Mesendoderm (in vitro differentiated cells): ENCODE results near the gene SREBF1.

ENCODE experiments used
- DNase-seq: peaks from one replicate; pipeline ENCODE4 v3.0.0; 2013
- H2AK5ac ChIP-seq: 2 replicates; pipeline ENCODE4 v1.6.1; 2013; ENCODE audit warnings: low read length, inconsistent platforms
- H2BK120ac ChIP-seq: 2 replicates; pipeline ENCODE4 v1.6.1; 2013; ENCODE audit warnings: low read depth, mild to moderate bottlenecking, low read length, moderate library complexity, mixed read lengths
- H2BK15ac ChIP-seq: replicated peaks from 2 replicates; pipeline ENCODE4 v1.6.1; 2013; ENCODE audit warnings: low read depth, mild to moderate bottlenecking, moderate library complexity
- H2BK5ac ChIP-seq: 2 replicates; pipeline ENCODE4 v1.6.1; 2013; ENCODE audit warnings: low read length, inconsistent platforms
- H3K18ac ChIP-seq: 2 replicates; pipeline ENCODE4 v1.6.1; 2013; ENCODE audit warnings: mild to moderate bottlenecking, low read length, mixed read lengths
- H3K23ac ChIP-seq: one replicate; pipeline ENCODE4 v1.6.1; 2013; ENCODE audit warnings: low read length
- H3K27ac ChIP-seq: 2 replicates; pipeline ENCODE4 v1.5.1; 2013; ENCODE audit warnings: low read depth, mild to moderate bottlenecking, inconsistent platforms, low read length, moderate library complexity
- H3K27me3 ChIP-seq: 2 replicates; pipeline ENCODE4 v1.6.1; 2013; ENCODE audit warnings: low read length, control low read depth, mild to moderate bottlenecking, inconsistent platforms; ENCODE audit not compliant: insufficient read depth, poor library complexity
- H3K36me3 ChIP-seq: 2 replicates; pipeline ENCODE4 v1.6.1; 2013; ENCODE audit warnings: low read length, inconsistent platforms; ENCODE audit not compliant: control insufficient read depth, insufficient read depth
- H3K4ac ChIP-seq: one replicate; pipeline ENCODE4 v1.6.1; 2013; ENCODE audit warnings: low read depth, mild to moderate bottlenecking, low read length, moderate library complexity
- H3K4me1 ChIP-seq: 2 replicates; pipeline ENCODE4 v1.6.1; 2013; ENCODE audit warnings: low read depth, low read length, inconsistent platforms; ENCODE audit not compliant: control insufficient read depth
- H3K4me2 ChIP-seq: 2 replicates; pipeline ENCODE4 v1.6.1; 2013; ENCODE audit warnings: low read length
- H3K4me3 ChIP-seq: 2 replicates; pipeline ENCODE4 v1.5.1; 2013; ENCODE audit warnings: mild to moderate bottlenecking, low read length
- H3K56ac ChIP-seq: one replicate; pipeline ENCODE4 v1.6.1; 2013; ENCODE audit warnings: low read length
- H3K79me1 ChIP-seq: 2 replicates; pipeline ENCODE4 v1.6.1; 2013; ENCODE audit warnings: low read length, inconsistent platforms
- H3K79me2 ChIP-seq: 2 replicates; pipeline ENCODE4 v1.6.1; 2013; ENCODE audit warnings: mild to moderate bottlenecking, low read length; ENCODE audit not compliant: control insufficient read depth, insufficient read depth
- H3K9ac ChIP-seq: 2 replicates; pipeline ENCODE4 v1.6.1; 2013; ENCODE audit warnings: low read length, inconsistent platforms
- H4K5ac ChIP-seq: one replicate; pipeline ENCODE4 v1.6.1; 2013; ENCODE audit warnings: low read length
- H4K8ac ChIP-seq: one replicate; pipeline ENCODE4 v1.6.1; 2013; ENCODE audit warnings: low read depth, mild to moderate bottlenecking, control low read depth, low read length, moderate library complexity
- WGBS: extraction: QIAGEN DNeasy Blood & Tissue Kit; methylation state at CpG from one replicate; pipeline ENCODE4 v1.1.7; 2013; ENCODE audit warnings: low lambda C conversion rate, missing lambda C conversion rate; ENCODE audit not compliant: insufficient coverage; ENCODE audit errors: extremely low coverage; 5-methylcytosine and 5-hydroxymethylcytosine counted together

Gene SREBF1

DNA sequence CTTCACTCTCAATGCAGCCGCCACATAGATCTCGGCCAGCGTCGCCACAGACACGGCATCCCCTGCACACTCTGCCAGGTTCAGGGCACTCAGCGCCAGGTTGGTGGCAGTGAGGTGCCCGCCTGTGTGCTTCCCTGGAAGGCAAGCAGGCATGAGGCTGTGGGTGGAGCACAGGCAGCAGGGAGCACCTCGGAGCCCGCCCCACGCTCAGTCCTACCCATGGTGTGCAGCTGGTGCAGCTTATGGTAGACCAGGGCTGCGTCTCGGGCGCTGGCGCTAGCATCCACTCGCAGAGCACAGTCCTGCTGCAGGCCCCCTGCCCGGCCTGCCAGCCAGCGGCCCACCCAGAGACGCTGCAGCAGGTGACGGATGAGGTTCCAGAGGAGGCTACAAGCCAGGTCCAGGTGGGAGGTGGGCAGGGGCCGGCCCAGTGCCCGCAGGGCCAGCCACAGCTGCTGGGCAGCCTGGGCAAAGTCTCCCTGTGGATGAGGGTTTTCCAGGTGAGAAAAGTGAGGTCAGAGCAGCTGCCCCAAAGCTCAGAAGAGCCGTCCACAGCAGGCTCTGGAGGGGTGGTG is 20.5 kb downstream of the SREBF1 start:
- H4K5ac ChIP-seq = no peak overlapping the region
- no peak overlapping the region for H2BK5ac ChIP-seq
- no peak for DNase-seq
- H3K27me3 ChIP-seq = no peaks in the 10 kb centered on the region
- H3K4ac ChIP-seq = no peak overlapping the region
- H2BK15ac ChIP-seq = no peak overlapping the region
- H4K8ac ChIP-seq = no peak overlapping the region
- no CpG with 5 or more reads among the region's 22 CpGs for WGBS
- peaks cover 5% of the 10 kb centered on the region for H3K4me1 ChIP-seq
- H2AK5ac ChIP-seq = no peak overlapping the region
- H3K56ac ChIP-seq = no peak overlapping the region
- no peak overlapping the region for H3K18ac ChIP-seq
- H3K79me2 ChIP-seq = peaks cover 4% of the 10 kb centered on the region
- peaks cover 14% of the 10 kb centered on the region for H3K36me3 ChIP-seq
- H3K4me3 ChIP-seq = no peak overlapping the region
- H2BK120ac ChIP-seq = no peak overlapping the region
- no peak overlapping the region for H3K27ac ChIP-seq
- H3K4me2 ChIP-seq = no peak overlapping the region
- no peak overlapping the region for H3K23ac ChIP-seq
- H3K79me1 ChIP-seq = peaks cover 7% of the 10 kb centered on the region
- no peak overlapping the region for H3K9ac ChIP-seq

DNA sequence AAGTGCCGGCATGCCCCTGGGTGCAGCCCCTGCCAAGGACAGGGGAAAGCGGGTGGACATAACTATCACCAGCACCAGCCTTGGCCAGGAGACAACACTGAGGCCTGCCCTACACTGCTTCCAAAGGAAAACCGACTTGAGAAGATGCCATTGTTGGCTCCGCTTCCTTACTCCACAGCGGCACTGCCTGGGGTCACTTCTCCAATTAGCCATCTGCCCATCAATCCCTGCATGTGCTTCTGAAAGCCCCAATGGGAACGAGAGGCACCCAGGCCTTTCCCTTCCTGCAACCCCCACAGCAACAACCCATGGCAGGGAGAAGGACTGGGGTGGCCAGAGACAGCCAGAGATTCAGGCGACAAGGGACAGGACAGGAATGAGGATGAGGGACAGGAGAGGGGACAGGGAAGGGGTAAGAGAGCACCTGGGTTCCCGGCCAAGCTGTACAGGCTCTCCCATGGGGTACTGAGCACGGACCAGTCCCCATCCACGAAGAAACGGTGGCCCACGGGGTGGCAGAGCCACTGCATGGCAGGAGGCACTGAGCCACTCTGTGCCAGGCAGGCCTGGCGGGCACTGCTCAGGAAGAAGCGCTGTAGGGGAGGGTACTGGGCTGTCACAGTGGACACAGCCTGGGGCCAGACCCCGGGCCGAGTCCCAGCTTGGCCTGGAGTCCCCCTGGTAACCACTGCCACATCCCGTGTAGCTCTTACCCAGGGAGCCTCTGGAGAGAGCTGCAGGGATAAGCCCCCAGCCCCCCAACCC is 21.2 kb downstream of the SREBF1 start:
- H3K36me3 ChIP-seq = peaks cover 14% of the 10 kb centered on the region
- no peak overlapping the region for H3K4me3 ChIP-seq
- H2AK5ac ChIP-seq = no peak overlapping the region
- H2BK15ac ChIP-seq = no peak overlapping the region
- no peak overlapping the region for H2BK120ac ChIP-seq
- H3K56ac ChIP-seq = no peak overlapping the region
- no peak overlapping the region for H4K5ac ChIP-seq
- no peak overlapping the region for H4K8ac ChIP-seq
- H3K23ac ChIP-seq = no peak overlapping the region
- H2BK5ac ChIP-seq = no peak overlapping the region
- H3K27ac ChIP-seq = no peak overlapping the region
- DNase-seq = no peak
- WGBS = no CpG with 5 or more reads among the region's 17 CpGs
- peaks cover 5% of the 10 kb centered on the region for H3K79me1 ChIP-seq
- H3K9ac ChIP-seq = no peak overlapping the region
- H3K4me1 ChIP-seq = peaks cover 7% of the 10 kb centered on the region
- no peaks in the 10 kb centered on the region for H3K27me3 ChIP-seq
- H3K18ac ChIP-seq = no peak overlapping the region
- peaks cover 2% of the 10 kb centered on the region for H3K79me2 ChIP-seq
- no peak overlapping the region for H3K4ac ChIP-seq
- no peak overlapping the region for H3K4me2 ChIP-seq

DNA sequence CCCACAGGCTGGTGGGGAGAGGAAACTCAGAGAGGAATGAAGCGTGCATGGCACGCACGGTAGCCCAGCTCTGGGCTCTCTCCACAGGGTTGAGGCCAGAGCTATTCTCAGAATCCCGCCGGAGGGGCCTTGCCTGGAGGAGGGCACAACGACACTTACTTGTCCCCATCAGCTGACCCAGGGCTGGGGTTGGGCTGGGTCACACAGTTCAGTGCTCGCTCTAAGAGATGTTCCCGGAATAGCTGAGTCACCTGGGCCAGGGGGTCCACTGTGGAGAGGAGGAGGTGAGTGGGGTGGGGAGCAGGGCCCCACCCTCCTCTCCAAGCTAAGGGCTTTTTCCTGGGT is 21.8 kb downstream of the SREBF1 start:
- WGBS = no CpG with 5 or more reads among the region's 8 CpGs
- H3K9ac ChIP-seq = no peak overlapping the region
- no peak overlapping the region for H2BK5ac ChIP-seq
- no peaks in the 10 kb centered on the region for H3K79me2 ChIP-seq
- no peak overlapping the region for H2AK5ac ChIP-seq
- H3K27ac ChIP-seq = no peak overlapping the region
- peaks cover 2% of the 10 kb centered on the region for H3K79me1 ChIP-seq
- no peak overlapping the region for H4K8ac ChIP-seq
- H3K36me3 ChIP-seq = peaks cover 14% of the 10 kb centered on the region
- H4K5ac ChIP-seq = no peak overlapping the region
- H2BK120ac ChIP-seq = no peak overlapping the region
- no peak overlapping the region for H3K56ac ChIP-seq
- H3K27me3 ChIP-seq = no peaks in the 10 kb centered on the region
- no peak overlapping the region for H2BK15ac ChIP-seq
- H3K4me3 ChIP-seq = no peak overlapping the region
- H3K4me1 ChIP-seq = peaks cover 7% of the 10 kb centered on the region
- H3K4me2 ChIP-seq = no peak overlapping the region
- H3K23ac ChIP-seq = no peak overlapping the region
- no peak overlapping the region for H3K4ac ChIP-seq
- H3K18ac ChIP-seq = no peak overlapping the region
- DNase-seq = no peak

DNA sequence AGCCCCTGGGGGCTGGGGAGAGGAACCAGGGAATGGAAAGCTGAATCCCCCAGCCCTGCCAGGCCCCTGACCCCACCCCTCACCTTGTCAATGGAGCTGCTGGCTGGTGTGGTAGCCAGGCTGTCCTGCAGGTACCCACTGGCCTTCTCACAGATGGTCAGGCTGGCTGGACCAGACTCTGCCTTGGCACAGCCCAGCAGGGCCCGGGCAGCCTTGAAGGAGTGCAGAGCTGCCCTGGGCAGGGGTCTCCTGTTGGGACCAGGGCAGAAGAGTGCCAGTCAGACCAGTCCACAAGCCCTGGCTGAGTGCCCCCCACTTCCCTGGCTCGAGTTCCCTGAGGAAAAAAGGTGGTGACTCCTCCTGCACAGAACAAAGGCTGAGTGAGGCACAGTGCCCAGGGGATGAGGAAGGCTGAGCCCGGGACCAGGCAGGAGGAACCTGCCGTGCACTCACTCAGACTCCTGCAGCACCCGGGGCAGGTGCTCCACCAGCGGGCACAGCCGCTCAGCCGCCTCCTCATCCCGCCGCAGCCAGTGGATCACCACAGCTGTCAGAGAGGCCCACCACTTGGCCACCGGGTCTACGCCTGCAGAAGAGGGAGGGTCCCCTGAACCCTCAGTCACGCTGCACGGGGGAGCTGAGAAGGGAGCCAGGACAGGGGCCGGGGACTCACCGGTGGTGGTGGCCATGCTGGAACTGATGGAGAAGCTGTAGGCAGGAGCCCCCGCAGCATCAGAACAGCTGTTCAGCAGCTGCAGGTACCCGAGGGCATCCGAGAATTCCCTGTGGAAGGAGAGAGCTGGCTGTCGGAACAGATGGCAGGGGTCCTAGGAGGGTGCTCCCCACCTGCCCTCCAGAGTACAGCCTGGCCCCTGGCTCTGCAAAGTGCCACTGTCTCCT is 22.4 kb downstream of the SREBF1 start:
- no peaks in the 10 kb centered on the region for H3K79me2 ChIP-seq
- peaks cover 2% of the 10 kb centered on the region for H3K79me1 ChIP-seq
- H3K18ac ChIP-seq = no peak overlapping the region
- no peak overlapping the region for H3K56ac ChIP-seq
- no peak overlapping the region for H2AK5ac ChIP-seq
- no peak overlapping the region for H3K23ac ChIP-seq
- peaks cover 7% of the 10 kb centered on the region for H3K4me1 ChIP-seq
- H2BK5ac ChIP-seq = no peak overlapping the region
- H3K4ac ChIP-seq = no peak overlapping the region
- WGBS = no CpG with 5 or more reads among the region's 20 CpGs
- H2BK120ac ChIP-seq = no peak overlapping the region
- no peak overlapping the region for H4K5ac ChIP-seq
- H3K36me3 ChIP-seq = peaks cover 14% of the 10 kb centered on the region
- no peak overlapping the region for H3K4me3 ChIP-seq
- no peak overlapping the region for H3K4me2 ChIP-seq
- H4K8ac ChIP-seq = no peak overlapping the region
- no peak overlapping the region for H3K9ac ChIP-seq
- no peak overlapping the region for H3K27ac ChIP-seq
- H3K27me3 ChIP-seq = no peaks in the 10 kb centered on the region
- DNase-seq = no peak
- H2BK15ac ChIP-seq = no peak overlapping the region

DNA sequence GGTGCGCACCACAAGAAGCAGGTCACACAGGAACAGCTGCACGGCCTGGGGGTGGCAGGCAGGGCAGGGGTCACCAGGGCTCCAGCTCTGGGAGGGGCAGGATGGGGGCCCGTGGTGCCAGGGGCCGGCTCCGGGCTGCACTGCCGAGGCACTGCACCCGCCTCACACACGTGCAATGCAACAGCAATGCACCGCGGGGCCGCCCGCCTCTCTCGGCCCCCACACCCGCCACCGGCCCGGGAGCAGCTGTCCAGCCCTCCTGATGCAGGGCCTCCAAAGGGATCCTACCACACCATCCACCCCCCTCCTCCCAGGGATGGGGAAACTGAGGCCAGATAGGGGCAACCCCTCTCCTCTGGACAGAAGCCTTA is 23.1 kb downstream of the SREBF1 start:
- H3K4ac ChIP-seq = no peak overlapping the region
- no peak overlapping the region for H3K23ac ChIP-seq
- H2BK5ac ChIP-seq = no peak overlapping the region
- no peak overlapping the region for H3K18ac ChIP-seq
- no peaks in the 10 kb centered on the region for H3K79me2 ChIP-seq
- no peaks in the 10 kb centered on the region for H3K27me3 ChIP-seq
- H3K9ac ChIP-seq = no peak overlapping the region
- no peak overlapping the region for H3K56ac ChIP-seq
- WGBS = no CpG with 5 or more reads among the region's 16 CpGs
- H2AK5ac ChIP-seq = no peak overlapping the region
- H3K36me3 ChIP-seq = peaks cover 11% of the 10 kb centered on the region
- H3K79me1 ChIP-seq = peaks cover 2% of the 10 kb centered on the region
- H2BK15ac ChIP-seq = no peak overlapping the region
- no peak for DNase-seq
- H4K5ac ChIP-seq = no peak overlapping the region
- H3K27ac ChIP-seq = no peak overlapping the region
- H3K4me2 ChIP-seq = no peak overlapping the region
- no peak overlapping the region for H2BK120ac ChIP-seq
- H4K8ac ChIP-seq = no peak overlapping the region
- H3K4me3 ChIP-seq = no peak overlapping the region
- H3K4me1 ChIP-seq = peaks cover 7% of the 10 kb centered on the region
